GM12891 (cell line): ENCODE results near the gene ALMS1.

Experiments used
- POLR2A ChIP-seq: IDR thresholded peaks from 2 replicates; pipeline ENCODE4 v1.6.1; 2011; ENCODE audit warnings: low read depth, low read length, control low read depth
- POLR2AphosphoS5 ChIP-seq: IDR thresholded peaks from 2 replicates; pipeline ENCODE4 v1.6.1; 2011; ENCODE audit warnings: low read depth, low read length, control low read depth

- TF ChIP-seq POLR2AphosphoS5 (no peak), POLR2A (no peak)
Measured at GRCh38 chr2:73339201-73339600, 46.4 kb upstream of the ALMS1 start.
